ENCODE data around the gene TBC1D10A. TPM values are rescaled to one million over a fixed set of nuclear protein-coding genes. Genes with fewer than 3 reads are reported as not detected.

Gene TBC1D10A
- total RNA-seq, 2 donors from 2014 or later: 46.1 to 51.2 TPM

DNA sequence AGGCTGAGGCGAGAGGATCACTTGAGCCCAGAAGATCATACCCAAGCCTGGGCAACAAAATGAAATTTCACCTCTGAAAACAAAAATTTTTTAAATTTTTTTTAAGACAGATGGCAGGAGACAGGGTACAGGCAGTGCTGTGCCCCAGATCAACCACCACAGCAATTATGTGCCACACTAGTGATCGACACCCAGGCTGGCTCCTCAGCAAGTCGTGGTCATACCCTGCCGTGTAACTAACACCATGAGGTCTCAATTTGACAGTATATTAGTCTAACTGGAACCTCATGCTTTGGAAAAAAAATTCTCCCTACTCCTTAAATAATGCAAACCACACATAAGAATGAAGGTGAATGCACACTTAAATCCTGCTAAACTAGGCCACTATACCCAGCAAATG, 21.7 kb upstream of the TBC1D10A start:
- WGBS: 81% methylated on average over 4 of the region's 4 CpGs
- Histone ChIP-seq H3K4me1 (replicated peaks) (no peaks in the 10 kb centered on the region), H3K36me3 (peaks cover 19 to 43% of the 10 kb centered on the region in 2 donors), H3K9me3 (no peaks in the 10 kb centered on the region), H3K4me3 (no peak overlapping the region), H3K27ac (no peak overlapping the region), H3K27me3 (replicated peaks; ENCODE audit: insufficient read depth) (no peaks in the 10 kb centered on the region)
- TF ChIP-seq POLR2AphosphoS5 (IDR thresholded peaks at IDR 0.05) (no peak), POLR2A (IDR thresholded peaks at IDR 0.05) (no peak)
- TF ChIP-seq, protein P1, sequence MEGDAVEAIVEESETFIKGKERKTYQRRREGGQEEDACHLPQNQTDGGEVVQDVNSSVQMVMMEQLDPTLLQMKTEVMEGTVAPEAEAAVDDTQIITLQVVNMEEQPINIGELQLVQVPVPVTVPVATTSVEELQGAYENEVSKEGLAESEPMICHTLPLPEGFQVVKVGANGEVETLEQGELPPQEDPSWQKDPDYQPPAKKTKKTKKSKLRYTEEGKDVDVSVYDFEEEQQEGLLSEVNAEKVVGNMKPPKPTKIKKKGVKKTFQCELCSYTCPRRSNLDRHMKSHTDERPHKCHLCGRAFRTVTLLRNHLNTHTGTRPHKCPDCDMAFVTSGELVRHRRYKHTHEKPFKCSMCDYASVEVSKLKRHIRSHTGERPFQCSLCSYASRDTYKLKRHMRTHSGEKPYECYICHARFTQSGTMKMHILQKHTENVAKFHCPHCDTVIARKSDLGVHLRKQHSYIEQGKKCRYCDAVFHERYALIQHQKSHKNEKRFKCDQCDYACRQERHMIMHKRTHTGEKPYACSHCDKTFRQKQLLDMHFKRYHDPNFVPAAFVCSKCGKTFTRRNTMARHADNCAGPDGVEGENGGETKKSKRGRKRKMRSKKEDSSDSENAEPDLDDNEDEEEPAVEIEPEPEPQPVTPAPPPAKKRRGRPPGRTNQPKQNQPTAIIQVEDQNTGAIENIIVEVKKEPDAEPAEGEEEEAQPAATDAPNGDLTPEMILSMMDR (IDR thresholded peaks at IDR 0.05): no peak
- intact Hi-C loops (cut with DNase I): no loop called here
- no peak for DNase-seq (ENCODE audit: low spot score)

DNA sequence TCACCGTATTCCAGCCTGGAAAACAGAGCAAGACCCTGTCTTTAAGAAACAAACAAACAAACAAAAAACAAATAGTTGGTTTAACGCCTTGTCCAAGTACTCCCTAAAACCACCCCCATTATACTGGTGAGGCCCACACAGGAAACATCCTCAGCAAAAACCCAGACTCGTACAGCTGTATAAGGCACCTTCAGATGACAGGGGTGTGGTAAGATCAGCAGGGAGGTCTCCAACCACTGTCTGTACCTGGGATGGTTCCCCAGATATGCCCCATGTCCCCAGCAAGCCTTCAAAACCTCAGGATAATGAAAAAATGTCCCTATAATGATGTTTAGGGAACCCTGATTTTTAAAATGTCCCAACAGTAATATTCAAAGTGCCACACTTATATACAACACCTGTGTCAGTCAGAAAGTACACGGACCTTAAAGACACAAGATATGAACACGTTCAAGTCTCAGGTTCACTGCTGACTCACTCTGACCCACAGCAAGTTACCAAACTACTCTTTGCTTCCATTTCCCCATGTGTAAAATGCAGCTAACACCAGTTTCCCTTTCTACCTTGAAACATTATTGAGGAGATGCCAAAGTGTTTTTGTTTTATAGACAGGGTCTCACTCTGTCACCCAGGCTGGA, 20.6 kb upstream of the TBC1D10A start:
- peaks cover 28 to 44% of the 10 kb centered on the region in 2 donors for H3K36me3 ChIP-seq
- DNase-seq (ENCODE audit: low spot score): no peak
- 73% methylated on average over 5 of the region's 5 CpGs for WGBS
- H3K27ac ChIP-seq: no peak overlapping the region
- intact Hi-C loops (cut with DNase I): no loop called here
- no peaks in the 10 kb centered on the region for H3K9me3 ChIP-seq
- H3K4me3 ChIP-seq: no peak overlapping the region
- H3K4me1 ChIP-seq (replicated peaks): no peaks in the 10 kb centered on the region
- TF ChIP-seq POLR2A (IDR thresholded peaks at IDR 0.05) (no peak), POLR2AphosphoS5 (IDR thresholded peaks at IDR 0.05) (no peak)
- TF ChIP-seq, protein P1 (IDR thresholded peaks at IDR 0.05): no peak
- no peaks in the 10 kb centered on the region for H3K27me3 ChIP-seq (replicated peaks; ENCODE audit: insufficient read depth)

DNA sequence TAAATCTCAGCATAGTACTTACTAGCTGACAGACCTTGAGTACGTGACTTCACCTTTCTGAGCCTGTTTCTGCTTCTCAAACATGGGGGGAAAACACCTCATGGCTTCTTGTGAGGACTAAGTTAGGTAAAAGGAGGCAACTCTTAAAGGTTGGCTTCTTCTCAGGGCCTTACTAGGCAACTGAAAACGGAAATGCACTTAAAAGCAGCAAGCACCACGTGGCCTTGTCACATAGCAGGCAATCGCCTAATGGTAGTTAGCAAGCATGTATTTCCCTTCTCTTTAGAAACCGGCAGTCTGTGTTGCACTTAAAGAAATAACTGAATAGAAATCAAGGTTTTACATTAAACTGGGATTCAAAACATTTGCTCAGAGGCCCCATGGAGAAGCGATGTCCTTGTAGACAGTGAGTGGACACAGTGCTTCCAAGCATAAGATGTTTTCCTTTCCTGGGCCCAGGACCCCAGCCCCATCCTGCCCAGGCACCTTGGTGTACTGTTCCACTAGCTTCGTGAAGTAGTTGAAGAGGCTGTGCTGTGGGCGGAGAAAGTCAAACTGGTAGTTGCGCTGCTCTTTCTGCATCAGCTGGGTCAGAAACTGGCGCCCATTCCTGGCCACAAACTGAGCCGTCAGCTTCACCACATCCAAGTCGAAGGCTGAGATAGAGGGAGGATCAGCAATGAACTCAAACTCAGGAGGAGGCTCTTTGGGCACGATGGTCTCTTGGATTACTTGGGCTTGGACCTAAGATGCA, 17.9 kb upstream of the TBC1D10A start:
- no peaks in the 10 kb centered on the region for H3K9me3 ChIP-seq
- H3K27me3 ChIP-seq (replicated peaks; ENCODE audit: insufficient read depth): no peaks in the 10 kb centered on the region
- no peaks in the 10 kb centered on the region for H3K4me1 ChIP-seq (replicated peaks)
- WGBS: 88% methylated on average over 13 of the region's 13 CpGs
- no peak overlapping the region for H3K27ac ChIP-seq
- TF ChIP-seq POLR2AphosphoS5 (IDR thresholded peaks at IDR 0.05) (no peak), POLR2A (IDR thresholded peaks at IDR 0.05) (no peak)
- TF ChIP-seq, protein P1 (IDR thresholded peaks at IDR 0.05): no peak
- no peak overlapping the region for H3K4me3 ChIP-seq
- peaks cover 49 to 64% of the 10 kb centered on the region in 2 donors for H3K36me3 ChIP-seq
- intact Hi-C loops (cut with DNase I): no loop called here
- DNase-seq (ENCODE audit: low spot score): no peak

DNA sequence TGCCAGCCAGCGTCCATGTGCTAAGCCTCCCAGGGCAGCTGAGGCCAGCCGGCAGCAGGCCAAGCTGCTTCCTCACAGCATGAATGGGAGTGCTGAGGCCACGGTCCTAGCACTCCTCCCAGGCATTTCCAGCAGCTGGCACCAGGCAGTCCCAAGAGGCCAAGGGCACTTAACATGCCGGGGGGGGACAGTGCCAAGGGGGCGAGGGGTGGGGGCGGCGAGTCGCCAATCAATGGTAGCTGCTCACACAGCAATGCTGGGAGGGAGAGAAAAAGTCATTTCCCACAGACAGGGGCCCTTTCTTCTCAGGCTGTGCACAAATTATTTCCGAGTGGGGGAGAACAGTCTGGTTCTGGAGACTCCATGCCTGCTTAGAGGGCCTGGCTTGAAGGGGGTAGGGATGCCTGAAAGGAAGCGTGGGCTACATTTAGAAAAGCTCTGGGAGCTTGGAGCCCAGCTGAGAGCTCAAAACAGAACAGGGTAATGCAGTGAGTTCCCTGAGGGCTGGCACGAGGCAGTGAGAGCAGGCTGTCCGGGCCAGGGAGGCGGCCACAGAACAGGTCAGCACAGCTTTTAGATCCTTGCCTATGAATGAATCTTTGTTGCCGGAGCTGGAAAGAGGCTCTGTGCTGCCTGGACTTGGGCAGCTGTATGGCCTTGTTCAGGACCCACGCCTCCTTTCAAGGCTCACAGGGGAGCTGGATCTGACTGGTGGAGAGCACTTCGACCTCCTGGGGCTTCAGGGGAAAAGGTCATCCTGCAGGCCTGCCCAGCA, 14.4 kb upstream of the TBC1D10A start:
- WGBS: 85% methylated on average over 15 of the region's 16 CpGs

More for the DNA sequence above, 14.4 kb upstream of the TBC1D10A start:
- no peaks in the 10 kb centered on the region for H3K4me1 ChIP-seq (replicated peaks)
- H3K27me3 ChIP-seq (replicated peaks; ENCODE audit: insufficient read depth): no peaks in the 10 kb centered on the region
- intact Hi-C loops (cut with DNase I): no loop called here
- H3K36me3 ChIP-seq: peaks cover 69 to 94% of the 10 kb centered on the region in 2 donors
- no peak for DNase-seq (ENCODE audit: low spot score)
- TF ChIP-seq, protein P1 (IDR thresholded peaks at IDR 0.05): no peak
- TF ChIP-seq POLR2A (IDR thresholded peaks at IDR 0.05) (no peak), POLR2AphosphoS5 (IDR thresholded peaks at IDR 0.05) (no peak)
- no peak overlapping the region for H3K27ac ChIP-seq
- no peaks in the 10 kb centered on the region for H3K9me3 ChIP-seq
- H3K4me3 ChIP-seq: no peak overlapping the region

All from prostate gland (tissue), 2 donors.